Measurements from ENCODE around the gene UBP1.
"Not testable (repeated sequence)": the region's sequence is repeated elsewhere in the genome, so short reads cannot be mapped to it uniquely, and the experiment has no call there.

- TF ChIP-seq, protein P1, sequence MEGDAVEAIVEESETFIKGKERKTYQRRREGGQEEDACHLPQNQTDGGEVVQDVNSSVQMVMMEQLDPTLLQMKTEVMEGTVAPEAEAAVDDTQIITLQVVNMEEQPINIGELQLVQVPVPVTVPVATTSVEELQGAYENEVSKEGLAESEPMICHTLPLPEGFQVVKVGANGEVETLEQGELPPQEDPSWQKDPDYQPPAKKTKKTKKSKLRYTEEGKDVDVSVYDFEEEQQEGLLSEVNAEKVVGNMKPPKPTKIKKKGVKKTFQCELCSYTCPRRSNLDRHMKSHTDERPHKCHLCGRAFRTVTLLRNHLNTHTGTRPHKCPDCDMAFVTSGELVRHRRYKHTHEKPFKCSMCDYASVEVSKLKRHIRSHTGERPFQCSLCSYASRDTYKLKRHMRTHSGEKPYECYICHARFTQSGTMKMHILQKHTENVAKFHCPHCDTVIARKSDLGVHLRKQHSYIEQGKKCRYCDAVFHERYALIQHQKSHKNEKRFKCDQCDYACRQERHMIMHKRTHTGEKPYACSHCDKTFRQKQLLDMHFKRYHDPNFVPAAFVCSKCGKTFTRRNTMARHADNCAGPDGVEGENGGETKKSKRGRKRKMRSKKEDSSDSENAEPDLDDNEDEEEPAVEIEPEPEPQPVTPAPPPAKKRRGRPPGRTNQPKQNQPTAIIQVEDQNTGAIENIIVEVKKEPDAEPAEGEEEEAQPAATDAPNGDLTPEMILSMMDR (IDR thresholded peaks at IDR 0.05): not testable (repeated sequence)
- not testable (repeated sequence) for TF ChIP-seq POLR2A (IDR thresholded peaks at IDR 0.05)
Observed at GRCh38 chr3:33338936-33339465, 101.2 kb downstream of the UBP1 start.

Data from transverse colon (tissue), 3 donors.